HG02973 (cell line): ENCODE data around the gene CACNA1B.
"Not testable (repeated sequence)": the region's sequence is repeated elsewhere in the genome, so short reads cannot be mapped to it uniquely, and the experiment has no call there.

Experiments used
- ATAC-seq: cut with Tn5 transposase; IDR thresholded peaks from one replicate; pipeline ENCODE4 v1.9.1; 2021; ENCODE audit warnings: moderate library complexity; ENCODE audit not compliant: unreplicated experiment

The CACNA1B gene

GRCh38 chr9:137877506-137878122 lies at the start of gene CACNA1B:
TSS of gene CACNA1B (plus strand) at chr9:137877782. CDS start at chr9:137877934, 152 bp downstream.
- not testable (repeated sequence) for ATAC-seq

- ATAC-seq = no peak
Observed at GRCh38 chr9:137827908-137828526, 49.6 kb upstream of the CACNA1B start.

GRCh38 chr9:137828527-137829259 lies 48.9 kb upstream of the CACNA1B start:
- ATAC-seq = no peak

GRCh38 chr9:137829260-137829996 lies 48.2 kb upstream of the CACNA1B start:
- no peak for ATAC-seq

GRCh38 chr9:137832191-137832700 lies 45.3 kb upstream of the CACNA1B start:
- ATAC-seq = no peak

GRCh38 chr9:137832830-137833590 lies 44.6 kb upstream of the CACNA1B start:
- no peak for ATAC-seq

GRCh38 chr9:137833721-137834613 lies 43.6 kb upstream of the CACNA1B start:
- ATAC-seq = no peak

GRCh38 chr9:137834846-137835546 lies 42.6 kb upstream of the CACNA1B start:
- ATAC-seq = no peak

- ATAC-seq = no peak
Observed at GRCh38 chr9:137836151-137836830, 41.3 kb upstream of the CACNA1B start.

- no peak for ATAC-seq
Observed at GRCh38 chr9:137836831-137837241, 40.7 kb upstream of the CACNA1B start.

- no peak for ATAC-seq
Observed at GRCh38 chr9:137837345-137838278, 40.0 kb upstream of the CACNA1B start.

GRCh38 chr9:137838576-137838975 lies 39.0 kb upstream of the CACNA1B start:
- ATAC-seq = no peak

GRCh38 chr9:137843355-137843754 lies 34.2 kb upstream of the CACNA1B start:
- ATAC-seq = no peak

GRCh38 chr9:137851516-137852267 lies 25.9 kb upstream of the CACNA1B start:
- ATAC-seq = no peak

GRCh38 chr9:137853392-137853995 lies 24.1 kb upstream of the CACNA1B start:
- ATAC-seq = no peak

- no peak for ATAC-seq
Observed at GRCh38 chr9:137860361-137860760, 17.2 kb upstream of the CACNA1B start.
